Omental fat pad (tissue), 4 donors: Measurements from ENCODE around the gene SOX1. TPM values are rescaled to one million over a fixed set of nuclear protein-coding genes. Genes with fewer than 3 reads are reported as not detected.

Experiments
- ATAC-seq: fragments of 150-250 bp; one replicate; pipeline ENCODE4 v1.9.1; 2016; ENCODE audit warnings: mild to moderate bottlenecking, moderate library complexity; ENCODE audit not compliant: low FRiP score
- DNase-seq: peaks from one replicate; pipeline ENCODE4 v3.0.0-alpha.2; 2019; ENCODE audit warnings: low spot score
- total RNA-seq, 4 donors: library from RNA; depleted of rRNA; stranded (reverse); fragments of >200 nt; gene quantifications; one replicate each; pipeline ENCODE4 v1.1.0, GENCODE V29; 2016
- TF ChIP-seq, protein P1 (sequence below), 3 donors: fragments of 450-650 bp; IDR thresholded peaks; one replicate each; pipeline ENCODE4 v1.5.1; 2016 to 2017; ENCODE audit warnings: antibody characterized with exemption in 3 of 3, mild to moderate bottlenecking in 3 of 3, moderate library complexity in 2 of 3

Gene SOX1
- total RNA-seq, 4 donors from 2014 or later: not detected

DNA sequence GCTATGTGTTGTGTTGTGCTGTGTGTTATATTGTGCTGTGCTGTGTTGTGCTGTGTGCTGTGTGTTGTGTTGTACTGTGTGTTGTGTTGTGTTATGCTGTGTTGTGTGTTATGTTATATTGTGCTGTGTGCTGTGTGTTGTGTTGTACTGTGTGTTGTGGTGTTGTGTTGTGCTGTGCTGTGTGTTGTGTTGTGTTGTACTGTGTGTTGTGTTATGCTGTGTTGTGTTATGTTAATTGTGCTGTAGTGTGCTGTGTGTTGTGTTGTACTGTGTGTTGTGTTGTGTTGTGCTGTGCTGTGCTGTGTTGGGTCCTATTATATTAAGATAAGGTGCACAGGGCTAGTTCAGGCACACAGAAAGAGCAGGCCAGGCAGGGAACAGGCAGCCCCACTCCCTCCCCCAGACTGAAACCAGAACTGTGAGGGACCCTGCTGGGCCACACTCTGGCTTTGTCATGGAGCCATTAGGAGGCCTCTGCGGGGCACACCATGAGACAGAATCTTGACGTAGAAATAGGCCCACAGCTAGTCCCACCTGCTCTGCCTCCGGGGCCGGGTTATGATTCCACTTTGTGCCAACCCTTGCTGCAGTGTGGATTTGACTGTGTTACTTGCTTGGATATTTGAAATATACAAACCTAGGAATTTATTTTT, 12.1 kb downstream of the SOX1 start:
- DNase-seq: no peak
- TF ChIP-seq, protein P1, sequence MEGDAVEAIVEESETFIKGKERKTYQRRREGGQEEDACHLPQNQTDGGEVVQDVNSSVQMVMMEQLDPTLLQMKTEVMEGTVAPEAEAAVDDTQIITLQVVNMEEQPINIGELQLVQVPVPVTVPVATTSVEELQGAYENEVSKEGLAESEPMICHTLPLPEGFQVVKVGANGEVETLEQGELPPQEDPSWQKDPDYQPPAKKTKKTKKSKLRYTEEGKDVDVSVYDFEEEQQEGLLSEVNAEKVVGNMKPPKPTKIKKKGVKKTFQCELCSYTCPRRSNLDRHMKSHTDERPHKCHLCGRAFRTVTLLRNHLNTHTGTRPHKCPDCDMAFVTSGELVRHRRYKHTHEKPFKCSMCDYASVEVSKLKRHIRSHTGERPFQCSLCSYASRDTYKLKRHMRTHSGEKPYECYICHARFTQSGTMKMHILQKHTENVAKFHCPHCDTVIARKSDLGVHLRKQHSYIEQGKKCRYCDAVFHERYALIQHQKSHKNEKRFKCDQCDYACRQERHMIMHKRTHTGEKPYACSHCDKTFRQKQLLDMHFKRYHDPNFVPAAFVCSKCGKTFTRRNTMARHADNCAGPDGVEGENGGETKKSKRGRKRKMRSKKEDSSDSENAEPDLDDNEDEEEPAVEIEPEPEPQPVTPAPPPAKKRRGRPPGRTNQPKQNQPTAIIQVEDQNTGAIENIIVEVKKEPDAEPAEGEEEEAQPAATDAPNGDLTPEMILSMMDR (IDR thresholded peaks at IDR 0.05): no peak

GRCh38 chr13:112079696-112080095, 12.7 kb downstream of the SOX1 start:
- no peak for DNase-seq
- no peak for ATAC-seq
- TF ChIP-seq, protein P1 (IDR thresholded peaks at IDR 0.05): no peak

More for the DNA sequence above, 12.1 kb downstream of the SOX1 start:
- ATAC-seq: no peak

- DNase-seq (no peak), ATAC-seq (no peak)
- TF ChIP-seq, protein P1 (IDR thresholded peaks at IDR 0.05): no peak
These were observed 17.0 kb downstream of the SOX1 start for GRCh38 chr13:112083971-112084370.

DNA sequence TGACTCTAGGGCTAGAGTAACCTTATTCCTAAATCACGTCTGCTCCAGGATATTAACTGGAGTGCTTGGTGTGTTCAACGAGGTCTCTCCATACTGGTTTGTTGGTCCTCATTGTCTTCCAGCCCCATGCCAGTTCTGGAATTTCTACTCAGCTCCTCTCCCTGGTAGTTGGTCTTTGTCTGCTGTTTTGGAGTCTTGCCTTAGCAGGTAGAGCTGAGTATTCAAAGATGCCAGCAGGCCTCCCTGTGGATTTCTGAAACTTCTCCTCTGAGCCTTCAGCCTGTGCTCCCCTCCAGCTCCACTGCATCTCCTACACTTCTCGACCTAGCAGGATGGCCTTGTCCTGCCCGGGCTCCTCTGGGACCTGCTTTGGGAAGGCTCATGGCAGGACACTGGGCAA, 25.5 kb downstream of the SOX1 start:
- TF ChIP-seq, protein P1 (IDR thresholded peaks at IDR 0.05): no peak
- no peak for ATAC-seq
- no peak for DNase-seq

GRCh38 chr13:112095354-112095753, 28.4 kb downstream of the SOX1 start:
- ATAC-seq: no peak
- TF ChIP-seq, protein P1 (IDR thresholded peaks at IDR 0.05): no peak
- DNase-seq: no peak

DNA sequence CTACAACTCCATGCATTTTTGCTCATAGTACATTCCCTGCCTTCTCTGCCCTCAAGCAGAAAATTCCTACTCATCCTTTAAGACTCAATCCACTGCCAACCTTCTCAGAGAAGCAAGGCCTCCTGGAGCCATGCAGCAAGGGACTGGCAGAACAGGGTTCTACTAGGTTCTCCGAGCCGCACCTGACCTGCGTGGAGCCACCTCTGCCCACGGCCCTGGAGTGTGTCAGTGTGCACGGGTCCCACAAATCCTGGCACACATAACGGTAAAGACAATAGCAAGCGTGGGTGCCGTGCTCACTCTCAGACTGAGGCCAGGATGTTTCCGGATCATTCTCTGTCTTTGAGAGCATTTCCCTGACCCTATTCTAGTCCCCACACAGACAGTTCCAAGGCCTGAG, 30.0 kb downstream of the SOX1 start:
- ATAC-seq (no peak), DNase-seq (no peak)
- TF ChIP-seq, protein P1 (IDR thresholded peaks at IDR 0.05): no peak

DNA sequence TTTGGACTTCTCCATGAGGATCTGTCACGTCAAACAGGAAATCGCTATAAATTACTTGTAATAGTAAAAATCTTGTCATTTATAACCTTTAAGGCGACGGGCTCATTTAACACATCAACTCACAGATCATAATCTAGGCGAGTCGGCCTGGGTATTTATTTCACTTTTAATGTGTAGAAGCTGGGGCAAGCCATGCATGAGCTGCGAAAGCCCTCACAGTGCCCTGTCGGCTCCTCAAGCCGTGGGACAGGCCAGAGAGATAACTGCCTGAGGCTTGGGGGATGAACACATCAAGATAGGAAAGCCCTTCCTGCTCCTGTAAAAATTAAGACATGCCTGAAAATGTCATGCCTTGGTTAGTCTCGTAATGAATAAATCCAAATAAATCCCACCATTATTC, 30.8 kb downstream of the SOX1 start:
- ATAC-seq: no peak
- no peak for DNase-seq
- TF ChIP-seq, protein P1 (IDR thresholded peaks at IDR 0.05): no peak
